GM19455 (cell line): ENCODE results near the gene N4BP2.
"Not testable (repeated sequence)": the region's sequence is repeated elsewhere in the genome, so short reads cannot be mapped to it uniquely, and the experiment has no call there.

Experiments used
- ATAC-seq: cut with Tn5 transposase; IDR thresholded peaks from one replicate; pipeline ENCODE4 v1.9.1; 2021; ENCODE audit not compliant: unreplicated experiment

N4BP2 gene

GRCh38 chr4:40056716-40057585, at the start of gene N4BP2:
N4BP2 (plus strand) TSS chr4:40056850; CDS start chr4:40097341, 40,491 bp downstream.
- peak; percentile 59 for ATAC-seq

DNA sequence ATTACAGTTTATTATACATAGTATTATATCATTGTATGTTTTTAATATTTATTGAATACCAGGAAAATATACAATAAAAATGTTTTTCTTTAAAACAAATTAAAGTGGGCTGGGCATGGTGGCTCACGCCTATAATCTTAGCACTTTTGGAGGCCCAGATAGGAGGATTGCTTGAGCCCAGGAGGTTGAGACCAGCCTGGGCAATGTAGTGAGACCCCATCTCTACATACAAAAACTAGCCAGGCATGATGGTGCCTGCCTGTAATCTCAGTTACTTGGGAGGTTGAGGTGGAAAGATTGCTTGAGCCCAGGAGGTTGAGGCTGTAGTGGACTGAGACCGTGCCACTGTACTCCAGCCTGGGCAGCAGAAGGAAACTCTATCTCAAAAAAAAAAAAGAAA, 40.6 kb upstream of the N4BP2 start:
- no peak for ATAC-seq

DNA sequence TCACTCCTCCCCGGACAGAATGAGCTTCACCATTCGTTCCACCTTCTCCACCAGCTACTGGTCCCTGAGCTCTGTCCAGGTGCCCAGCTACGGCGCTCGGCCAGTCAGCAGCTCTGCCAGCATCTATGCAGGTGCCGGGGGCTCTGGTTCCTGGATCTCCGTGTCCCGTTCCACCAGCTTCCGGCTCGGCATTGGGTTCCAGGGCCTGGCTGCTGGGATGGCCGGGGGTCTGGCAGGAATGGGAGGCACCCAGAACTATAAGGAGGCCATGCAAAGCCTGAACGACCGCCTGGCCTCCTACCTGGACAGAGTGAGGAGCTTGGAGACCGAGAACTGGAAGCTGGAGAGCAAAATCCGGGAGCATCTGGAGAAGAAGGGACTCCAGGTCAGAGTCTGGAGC, 36.4 kb upstream of the N4BP2 start:
- ATAC-seq = no peak

DNA sequence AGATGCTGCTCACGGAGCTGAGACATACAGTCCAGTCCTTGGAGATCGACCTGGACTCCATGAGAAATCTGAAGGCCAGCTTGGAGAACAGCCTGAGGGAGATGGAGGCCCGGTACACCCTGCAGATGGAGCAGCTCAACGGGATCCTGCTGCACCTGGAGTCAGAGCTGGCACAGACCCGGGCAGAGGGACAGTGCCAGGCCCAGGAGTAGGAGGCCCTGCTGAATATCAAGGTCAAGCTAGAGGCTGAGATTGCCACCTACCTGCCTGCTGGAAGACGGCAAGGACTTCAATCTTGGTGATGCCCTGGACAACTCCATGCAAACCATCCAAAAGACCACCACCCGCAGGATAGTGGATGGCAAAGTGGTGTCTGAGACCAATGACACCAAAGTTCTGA, 35.5 kb upstream of the N4BP2 start:
- ATAC-seq = not testable (repeated sequence)

DNA sequence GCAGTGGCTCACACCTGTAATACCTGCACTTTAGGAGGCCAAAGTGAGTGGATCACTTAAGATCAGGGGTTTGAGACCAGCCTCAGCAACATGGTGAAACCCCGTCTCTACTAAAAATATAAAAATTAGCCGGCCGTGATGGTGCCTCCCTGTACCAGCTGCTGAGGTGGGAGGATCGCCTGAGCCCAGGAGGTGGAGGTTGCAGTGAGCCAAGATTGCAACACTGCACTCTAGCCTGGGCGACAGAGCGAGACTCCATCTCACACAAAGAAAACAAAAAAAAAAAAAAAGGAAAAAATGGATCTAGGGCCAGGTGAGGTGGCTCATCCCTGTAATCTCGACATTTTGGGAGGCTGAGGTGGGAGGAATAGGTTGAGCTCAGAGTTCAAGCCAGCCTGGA, 32.6 kb upstream of the N4BP2 start:
- ATAC-seq = not testable (repeated sequence)

GRCh38 chr4:40032785-40033184, 23.9 kb upstream of the N4BP2 start:
- ATAC-seq = no peak

DNA sequence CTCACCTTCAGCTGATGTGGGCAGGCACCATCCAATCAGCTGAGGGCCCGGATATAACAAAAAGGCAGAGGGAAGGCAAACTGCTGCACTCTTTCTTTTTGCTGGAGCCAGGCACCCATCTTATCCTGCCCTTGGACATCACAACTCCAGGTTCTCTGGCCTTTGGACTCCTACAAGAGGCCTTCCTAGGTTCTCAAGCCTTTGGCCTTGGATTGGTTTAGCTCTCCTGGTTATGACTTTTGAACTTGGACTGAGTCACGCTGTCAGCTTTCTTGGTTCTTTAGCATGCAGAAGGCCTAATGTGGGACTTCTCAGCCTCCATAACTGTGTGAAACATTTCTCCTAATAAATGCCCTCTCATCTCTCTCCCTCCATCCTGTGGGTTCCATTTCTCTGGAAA, 23.0 kb upstream of the N4BP2 start:
- ATAC-seq = no peak

GRCh38 chr4:40038977-40039376, 17.7 kb upstream of the N4BP2 start:
- ATAC-seq = no peak

GRCh38 chr4:40040908-40041307, 15.7 kb upstream of the N4BP2 start:
- ATAC-seq = no peak

DNA sequence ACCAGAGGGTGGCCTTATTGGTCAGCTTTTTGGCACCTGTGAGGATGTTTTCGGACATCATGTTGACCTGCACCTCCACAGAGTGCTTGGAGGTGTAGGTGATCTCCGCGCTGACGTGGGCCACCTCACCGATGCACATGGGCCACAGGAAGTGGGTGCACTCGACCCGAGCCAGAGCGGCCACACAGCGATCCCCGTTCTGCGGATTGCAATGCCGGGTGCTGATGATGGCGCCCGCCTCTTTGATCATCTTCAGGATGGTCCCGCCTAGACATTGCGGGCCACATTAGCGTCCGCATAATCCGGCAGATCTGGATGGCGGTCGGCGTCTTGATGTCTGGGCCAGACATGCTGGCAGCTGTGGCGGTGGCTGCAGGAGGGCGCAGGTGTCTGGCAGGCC, 12.9 kb upstream of the N4BP2 start:
- no peak for ATAC-seq

GRCh38 chr4:40046311-40046980, 10.2 kb upstream of the N4BP2 start:
- ATAC-seq = no peak

DNA sequence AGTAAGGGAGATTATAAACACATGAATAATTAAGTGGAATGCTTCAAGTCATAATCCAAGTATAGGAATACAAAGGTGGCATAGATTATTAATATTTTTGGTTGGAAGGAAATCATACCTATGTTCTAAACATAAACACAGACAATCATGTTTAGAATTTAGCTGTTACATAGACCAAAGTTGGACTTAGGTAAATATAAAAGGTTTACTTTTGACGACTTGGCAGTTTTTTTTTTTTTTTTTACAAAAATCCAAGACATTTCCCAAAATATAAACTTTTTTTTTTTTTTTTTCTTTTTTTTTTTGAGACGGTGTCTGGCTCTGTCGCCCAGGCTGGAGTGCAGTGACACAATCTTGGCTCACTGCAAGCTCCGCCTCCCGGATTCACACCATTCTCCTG, 3.5 kb upstream of the N4BP2 start:
- ATAC-seq = no peak

DNA sequence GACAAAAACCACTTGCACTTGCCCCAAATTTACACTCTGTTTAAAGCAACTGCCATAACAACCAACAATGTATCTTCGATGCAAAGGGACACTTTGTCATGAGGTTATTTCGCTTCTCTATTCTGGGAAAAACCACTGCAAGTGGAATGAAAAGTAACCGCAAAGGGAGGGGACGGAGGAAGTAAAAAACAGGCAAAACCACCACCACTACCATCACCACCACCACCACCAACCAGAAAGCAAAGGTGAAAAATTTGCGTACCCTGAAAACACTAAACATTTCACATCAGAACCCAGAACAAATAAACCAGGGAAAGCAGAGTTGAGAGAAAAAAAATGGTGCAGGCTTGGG, 1.2 kb upstream of the N4BP2 start:
- ATAC-seq = no peak

DNA sequence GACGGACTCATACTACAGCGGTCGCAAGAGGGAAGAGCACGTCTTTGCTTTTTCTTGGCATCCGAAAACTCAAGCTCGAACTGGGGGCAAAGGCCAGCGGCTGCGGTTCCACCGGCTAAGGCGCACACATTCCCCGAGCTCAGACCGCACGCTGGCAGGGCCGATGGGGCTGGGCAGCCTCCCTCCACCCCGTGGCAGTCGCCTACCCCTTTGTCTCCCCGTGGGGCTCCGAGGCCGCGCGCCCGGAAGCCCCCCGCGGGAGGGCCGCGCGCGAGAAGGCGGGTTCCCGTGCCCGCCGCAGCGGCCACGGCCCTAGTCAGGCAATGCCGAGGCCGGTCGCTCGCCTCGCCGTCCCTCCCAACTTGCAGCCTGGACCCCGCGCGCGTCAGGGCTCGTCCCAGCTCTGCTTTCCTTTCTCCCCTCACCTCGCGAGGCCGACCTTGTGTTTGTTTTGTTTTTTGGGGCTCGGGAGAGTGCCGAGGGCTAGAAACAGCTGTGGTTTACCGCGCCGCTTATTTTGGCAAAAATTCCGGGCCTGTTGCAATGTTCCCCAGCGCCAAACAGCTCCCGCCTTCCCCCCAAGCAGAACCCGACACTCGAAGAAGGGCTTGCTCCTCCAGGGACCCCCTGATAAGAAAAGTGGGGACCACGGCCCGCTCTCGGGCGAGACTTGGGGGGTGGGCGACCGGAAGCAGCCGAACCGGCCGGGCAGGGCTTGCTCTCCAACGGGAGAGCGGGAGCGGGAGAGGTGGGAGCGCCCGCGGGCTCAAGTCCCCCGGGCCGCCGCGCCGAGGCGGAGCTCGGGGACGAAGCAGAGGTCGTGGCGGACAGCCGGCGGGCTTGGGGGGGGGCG, 561 bp upstream of the N4BP2 start:
- ATAC-seq = peak; percentile 14

GRCh38 chr4:40057586-40058091, 989 bp downstream of the N4BP2 start:
- ATAC-seq = peak; percentile 68

DNA sequence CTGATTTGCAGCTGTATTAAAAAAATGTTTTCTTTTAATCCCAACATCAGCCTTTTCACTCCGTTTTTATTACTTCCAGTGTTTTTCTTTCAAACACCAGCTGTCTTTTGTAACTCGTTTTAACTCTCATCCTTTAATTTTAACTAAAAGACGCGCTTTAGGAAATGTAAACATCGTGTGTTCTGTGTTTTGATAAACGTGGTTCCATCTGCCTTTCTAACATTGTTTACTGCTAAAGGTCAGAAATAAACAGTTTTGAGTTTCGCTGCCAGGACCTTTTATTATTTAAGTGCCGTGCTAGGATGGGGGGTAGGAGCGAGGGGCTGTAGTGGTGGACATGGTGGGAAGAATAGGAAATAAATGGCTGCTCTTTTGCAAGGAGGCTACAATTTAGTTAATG, 1.5 kb downstream of the N4BP2 start:
- ATAC-seq = no peak

DNA sequence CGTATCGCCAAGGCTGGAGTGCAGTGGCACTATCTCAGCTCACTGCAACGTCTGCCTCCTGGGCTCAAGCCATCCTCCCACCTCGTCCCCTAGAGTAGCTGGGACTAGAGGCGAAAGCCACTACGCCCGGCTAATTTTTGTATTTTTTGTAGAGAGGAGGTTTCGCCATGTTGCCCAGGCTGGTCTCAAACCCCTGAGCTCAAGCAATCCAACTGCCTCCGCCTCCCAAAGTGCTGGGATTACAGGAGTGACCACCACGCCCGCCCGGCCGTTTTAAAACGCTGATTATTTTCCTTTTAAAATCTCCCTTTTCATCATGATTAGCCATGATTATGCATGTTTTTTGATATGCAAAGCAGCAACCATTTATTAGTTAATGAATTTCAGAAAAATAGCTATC, 2.2 kb downstream of the N4BP2 start:
- ATAC-seq = no peak

DNA sequence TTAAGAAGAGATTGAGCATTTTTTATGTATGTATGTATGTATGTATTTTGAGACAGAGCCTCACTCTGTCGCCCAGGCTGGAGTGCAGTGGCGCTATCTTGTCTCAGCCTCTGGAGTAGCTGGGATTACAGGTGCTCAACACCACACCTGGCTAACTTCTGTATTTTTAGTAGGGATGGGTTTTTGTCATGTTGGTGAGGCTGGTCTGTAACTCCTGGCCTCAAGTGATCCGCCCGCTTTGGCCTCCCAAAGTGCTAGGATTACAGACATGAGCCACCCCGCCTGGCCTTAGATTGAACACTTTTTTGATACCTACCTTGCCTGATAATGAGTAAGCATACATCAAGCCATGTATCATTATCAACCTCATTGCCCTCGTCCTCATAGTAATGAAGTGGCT, 2.7 kb downstream of the N4BP2 start:
- ATAC-seq = no peak

GRCh38 chr4:40065010-40065409, 8.4 kb downstream of the N4BP2 start:
- ATAC-seq = no peak

DNA sequence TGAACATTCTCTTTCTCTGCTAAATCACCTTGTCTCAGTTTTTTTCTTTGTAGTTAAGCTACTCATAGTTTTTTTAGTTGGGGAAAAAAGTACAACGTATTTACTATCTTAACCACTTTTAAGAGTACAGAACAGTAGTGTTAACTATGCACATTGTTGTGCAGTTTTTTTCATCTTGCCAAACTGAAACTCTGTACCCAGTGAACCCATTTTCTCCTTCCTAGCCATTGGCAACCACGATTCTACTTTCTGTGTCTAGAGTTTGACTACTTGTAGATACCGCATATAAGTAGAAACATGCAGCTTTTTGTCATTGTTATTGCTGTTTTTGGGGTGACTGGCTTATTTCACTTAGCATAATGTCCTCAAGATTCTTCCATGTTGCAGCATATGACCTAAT, 10.0 kb downstream of the N4BP2 start:
- ATAC-seq = no peak

DNA sequence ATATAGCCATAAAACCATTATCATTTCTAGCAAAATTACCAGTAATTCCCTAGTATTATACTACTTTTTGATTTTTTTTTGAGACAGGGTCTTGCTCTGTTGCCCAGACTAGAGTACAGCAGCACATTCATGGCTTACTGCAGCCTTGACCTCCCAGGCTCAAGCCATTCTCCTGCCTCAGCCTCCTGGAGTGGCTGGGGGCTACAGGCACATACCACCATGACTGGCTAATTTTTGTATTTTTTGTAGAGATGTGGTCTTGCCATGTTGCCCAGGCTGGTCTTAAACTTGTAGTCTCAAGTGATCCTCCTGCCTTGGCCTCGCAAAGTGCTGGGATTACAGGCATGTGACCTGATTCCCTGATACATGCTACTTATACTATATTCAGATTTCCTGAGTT, 13.7 kb downstream of the N4BP2 start:
- no peak for ATAC-seq
